Raji (cell line): ENCODE measurements around the gene RSPO4.

Experiments used
- POLR2A ChIP-seq: IDR thresholded peaks from 2 replicates; pipeline ENCODE4 v1.6.1; 2011; ENCODE audit warnings: low read depth, low read length, control low read depth; ENCODE audit not compliant: insufficient read depth

RSPO4 gene

GRCh38 chr20:942611-943010 is 59.5 kb downstream of the RSPO4 start:
- TF ChIP-seq POLR2A, result no peak

- TF ChIP-seq POLR2A, result no peak
These were observed 61.2 kb downstream of the RSPO4 start for GRCh38 chr20:940926-941325.

- TF ChIP-seq POLR2A, result no peak
These were observed 62.5 kb downstream of the RSPO4 start for GRCh38 chr20:939606-940005.

- TF ChIP-seq POLR2A, result no peak
These were observed 67.8 kb downstream of the RSPO4 start for GRCh38 chr20:934186-934840.

- TF ChIP-seq POLR2A, result no peak
These were observed 69.1 kb downstream of the RSPO4 start for GRCh38 chr20:933029-933428.

GRCh38 chr20:931401-931800 is 70.7 kb downstream of the RSPO4 start:
- TF ChIP-seq POLR2A, result no peak

- no peak for TF ChIP-seq POLR2A
These were observed 75.4 kb downstream of the RSPO4 start for GRCh38 chr20:926670-927069.

GRCh38 chr20:925516-925915 is 76.6 kb downstream of the RSPO4 start:
- no peak for TF ChIP-seq POLR2A

GRCh38 chr20:924639-925038 is 77.5 kb downstream of the RSPO4 start:
- TF ChIP-seq POLR2A, result no peak

- no peak for TF ChIP-seq POLR2A
These were observed 79.3 kb downstream of the RSPO4 start for GRCh38 chr20:922781-923180.

- TF ChIP-seq POLR2A, result no peak
These were observed 81.0 kb downstream of the RSPO4 start for GRCh38 chr20:921068-921467.

GRCh38 chr20:920311-920710 is 81.8 kb downstream of the RSPO4 start:
- no peak for TF ChIP-seq POLR2A

- no peak for TF ChIP-seq POLR2A
These were observed 82.6 kb downstream of the RSPO4 start for GRCh38 chr20:919491-919916.

GRCh38 chr20:917416-917815 is 84.7 kb downstream of the RSPO4 start:
- no peak for TF ChIP-seq POLR2A

GRCh38 chr20:916825-917224 is 85.3 kb downstream of the RSPO4 start:
- no peak for TF ChIP-seq POLR2A

- TF ChIP-seq POLR2A, result no peak
These were observed 85.8 kb downstream of the RSPO4 start, which contains the start of gene ANGPT4 for GRCh38 chr20:916125-916799. Gene ANGPT4, minus strand, starts transcription at chr20:916334. Its CDS starts 120 bp downstream, at chr20:916214.
